HCT116 (cell line): ENCODE data around the gene ARHGAP5. TPM values are rescaled to one million over a fixed set of nuclear protein-coding genes. Genes with fewer than 3 reads are reported as not detected.

Source experiments
- ATAC-seq: fragments of 200-7000 bp; cut with Tn5 transposase; 2 replicates; pipeline ENCODE4 v1.9.1; 2020; ENCODE audit warnings: mild to moderate bottlenecking, moderate library complexity
- BruUV-seq: library from RNA; stranded (reverse); fragments of 400-500 nt; replicated peaks from 2 replicates; lab custom pipeline; 2021; lab: Mats Ljungman, UMichigan
- CTCF ChIA-PET: fragments of 300-600 bp; sonication (Branson Sonifier 250); formaldehyde crosslinking; loops from one replicate; lab custom pipeline; 2021; ENCODE audit warnings: antibody characterized with exemption; lab: Charles Lee
- POLR2A ChIA-PET: fragments of 300-600, 350-600 bp; sonication (Branson Sonifier 250); formaldehyde crosslinking; loops from one replicate; lab custom pipeline; 2021; ENCODE audit warnings: antibody characterized with exemption; lab: Charles Lee
- RAD21 ChIA-PET, 2 experiments: fragments of 300-600 bp; sonication (Branson Sonifier 250); formaldehyde crosslinking; loops; one replicate each; lab custom pipeline; 2023; ENCODE audit warnings: low total read pairs in 2 of 2; ENCODE audit not compliant: uncharacterized antibody in 2 of 2, unreplicated experiment in 2 of 2, low non-redundant PET in 1 of 2; lab: Charles Lee
- DNase-seq: peaks from one replicate; pipeline ENCODE4 v3.0.0-alpha.2; 2010; ENCODE audit warnings: low read depth, low spot score
- H2AFZ ChIP-seq: fragments of 200-600 bp; shearing (Covaris generic), sonication (generic); 2 replicates; pipeline ENCODE4 v1.6.1; 2017; ENCODE audit warnings: low read depth, mixed run types, mixed read lengths, antibody characterized with exemption, low read length; ENCODE audit not compliant: poor library complexity, severe bottlenecking
- H3K27ac ChIP-seq: 2 replicates; pipeline ENCODE4 v1.5.1; 2012; ENCODE audit warnings: low read depth, low read length
- H3K27me3 ChIP-seq: fragments of 200-600 bp; sonication (generic); 2 replicates; pipeline ENCODE4 v1.6.1; 2016; ENCODE audit warnings: mixed run types, low read length, mixed read lengths; ENCODE audit not compliant: insufficient read depth
- H3K36me3 ChIP-seq, 2 experiments: fragments of 200-500 bp in 1 of 2; fragments of 200-600 bp in 1 of 2; sonication (Bioruptor generic) in 1 of 2; sonication (generic) in 1 of 2; 2 replicates each; pipeline versions ENCODE4 v1.5.1 to v1.6.1; 2014 to 2016; ENCODE audit warnings: low read length in 2 of 2, inconsistent platforms in 1 of 2, mixed read lengths in 1 of 2, mixed run types in 1 of 2; ENCODE audit not compliant: insufficient read depth in 2 of 2, control insufficient read depth in 1 of 2
- H3K4me1 ChIP-seq, 2 experiments: fragments of 200-600 bp in 1 of 2; sonication (generic) in 1 of 2; 2 replicates each; pipeline versions ENCODE4 v1.5.1 to v1.6.1; 2012 to 2017; ENCODE audit warnings: low read length in 2 of 2, inconsistent platforms in 1 of 2, mild to moderate bottlenecking in 1 of 2, mixed read lengths in 1 of 2, mixed run types in 1 of 2, moderate library complexity in 1 of 2; ENCODE audit not compliant: insufficient read depth in 2 of 2, control insufficient read depth in 1 of 2
- H3K4me2 ChIP-seq: fragments of 200-600 bp; sonication (generic); 2 replicates; pipeline ENCODE4 v1.6.1; 2017; ENCODE audit warnings: mixed run types, low read length, mixed read lengths
- H3K4me3 ChIP-seq, 2 experiments: fragments of 200-600 bp in 1 of 2; sonication (generic) in 1 of 2; replicated peaks in 1 of 2; 2 replicates each; pipeline ENCODE4 v1.5.1; 2011 to 2016; ENCODE audit warnings: low read length in 2 of 2, control low read depth in 1 of 2, low read depth in 1 of 2, mild to moderate bottlenecking in 1 of 2, mixed read lengths in 1 of 2, mixed run types in 1 of 2
- H3K79me2 ChIP-seq: fragments of 200-600 bp; sonication (generic); 2 replicates; pipeline ENCODE4 v1.6.1; 2017; ENCODE audit warnings: mild to moderate bottlenecking, mixed run types, low read length, moderate library complexity, mixed read lengths; ENCODE audit not compliant: insufficient read depth
- H3K9ac ChIP-seq: fragments of 200-600 bp; sonication (generic); 2 replicates; pipeline ENCODE4 v1.6.1; 2016; ENCODE audit warnings: low read length, mixed read lengths
- H3K9me2 ChIP-seq: fragments of 200-600 bp; sonication (generic), shearing (Covaris generic); 2 replicates; pipeline ENCODE4 v1.6.1; 2017; ENCODE audit warnings: mixed run types, mild to moderate bottlenecking, moderate library complexity; ENCODE audit not compliant: insufficient read depth
- H3K9me3 ChIP-seq, 2 experiments: fragments of 200-500 bp in 1 of 2; fragments of 200-600 bp in 1 of 2; sonication (Bioruptor generic) in 1 of 2; sonication (generic) in 1 of 2; 2 replicates each; pipeline ENCODE4 v1.6.1; 2014 to 2017; ENCODE audit warnings: low read length in 2 of 2, mixed read lengths in 2 of 2, inconsistent platforms in 1 of 2, low read depth in 1 of 2, mild to moderate bottlenecking in 1 of 2, mixed run types in 1 of 2, moderate library complexity in 1 of 2; ENCODE audit not compliant: control insufficient read depth in 1 of 2, insufficient read depth in 1 of 2
- H4K20me1 ChIP-seq: fragments of 200-600 bp; sonication (generic), shearing (Covaris generic); 2 replicates; pipeline ENCODE4 v1.6.1; 2017; ENCODE audit warnings: mixed run types, mild to moderate bottlenecking, moderate library complexity; ENCODE audit not compliant: insufficient read depth
- ELF1 ChIP-seq: IDR thresholded peaks from 2 replicates; pipeline ENCODE4 v1.6.1; 2012; ENCODE audit warnings: low read depth, borderline replicate concordance
- JUND ChIP-seq: IDR thresholded peaks from 2 replicates; pipeline ENCODE4 v1.6.1; 2012
- POLR2A ChIP-seq: IDR thresholded peaks from 2 replicates; pipeline ENCODE4 v1.7.0; 2011; ENCODE audit warnings: borderline replicate concordance; ENCODE audit not compliant: insufficient read depth, insufficient read length; ENCODE audit errors: extremely low read depth
- POLR2AphosphoS5 ChIP-seq: IDR thresholded peaks from 2 replicates; pipeline ENCODE4 v1.6.1; 2011; ENCODE audit warnings: mild to moderate bottlenecking, low read depth, low read length, moderate library complexity
- RAD21 ChIP-seq: IDR thresholded peaks from 2 replicates; pipeline ENCODE4 v1.6.1; 2012; ENCODE audit warnings: low read depth, mild to moderate bottlenecking
- SIN3A ChIP-seq: IDR thresholded peaks from 2 replicates; pipeline ENCODE4 v1.6.1; 2012; ENCODE audit warnings: low read depth
- SP1 ChIP-seq: IDR thresholded peaks from 2 replicates; pipeline ENCODE4 v1.6.1; 2012; ENCODE audit warnings: low read depth
- TCF7L2 ChIP-seq: IDR thresholded peaks from 2 replicates; pipeline ENCODE4 v1.7.0; 2011; ENCODE audit warnings: borderline replicate concordance, inconsistent platforms; ENCODE audit not compliant: insufficient read depth, insufficient read length; ENCODE audit errors: extremely low read depth
- ZFX ChIP-seq: fragments of 450-650 bp; IDR thresholded peaks from 2 replicates; pipeline ENCODE4 v1.6.1; 2017
- intact Hi-C: fragments of 100-400 bp; cut with micrococcal nuclease; formaldehyde crosslinking; loops from 2 replicates; pipeline ENCODE4 v1.10.0; 2022
- total RNA-seq: library from RNA; stranded (reverse); gene quantifications from one replicate; pipeline ENCODE4 v1.2.1, GENCODE V29; 2021; ENCODE audit not compliant: unreplicated experiment
- TF ChIP-seq, protein P1 (sequence below): IDR thresholded peaks from 2 replicates; pipeline ENCODE4 v1.6.1; 2012; ENCODE audit warnings: low read depth
- TF ChIP-seq, protein P2 (sequence below): IDR thresholded peaks from 2 replicates; pipeline ENCODE4 v1.6.1; 2012
- TF ChIP-seq, protein P3 (sequence below), 3 experiments: fragments of 200-600 bp in 1 of 3; sonication (generic) in 1 of 3; IDR thresholded peaks in 2 of 3; conservative IDR thresholded peaks in 1 of 3; 2 replicates each; pipeline ENCODE4 v1.5.1; 2012 to 2017; ENCODE audit warnings: low read depth in 2 of 3, low read length in 2 of 3, antibody characterized with exemption in 1 of 3, borderline replicate concordance in 1 of 3, control low read depth in 1 of 3, mild to moderate bottlenecking in 1 of 3, mixed read lengths in 1 of 3, mixed run types in 1 of 3, moderate library complexity in 1 of 3; ENCODE audit not compliant: insufficient read depth in 1 of 3
- TF ChIP-seq, protein P4 (sequence below): IDR thresholded peaks from 2 replicates; pipeline ENCODE4 v1.6.1; 2012

The ARHGAP5 gene
- total RNA-seq, 1 experiment from 2014 or later, result 66.7 TPM

DNA sequence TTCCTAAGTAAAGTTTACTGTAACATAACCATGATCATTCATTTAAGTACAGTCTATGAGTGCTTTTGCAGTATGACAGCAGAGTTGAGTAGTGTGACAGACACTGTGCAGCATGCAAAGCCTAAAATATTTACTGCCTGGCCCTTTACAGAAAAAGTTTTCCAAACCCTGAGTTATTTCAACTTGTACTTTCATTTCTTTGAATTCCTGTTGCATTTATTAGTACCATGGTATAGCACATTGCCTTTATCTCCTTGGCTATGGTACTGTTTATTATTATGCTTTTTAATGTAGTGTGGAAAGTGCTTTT is 6.2 kb downstream of the ARHGAP5 start:
- Histone ChIP-seq H3K4me2 (peak overlapping the region; percentile 7; the same call in 1 of the 2 replicates), H3K4me1 (peaks cover 64 to 92% of the 10 kb centered on the region in 2 experiments), H3K9me2 (no peaks in the 10 kb centered on the region), H3K9me3 (no peaks in the 10 kb centered on the region), H3K27ac (no peak overlapping the region), H3K4me3 (no peak overlapping the region), H3K9ac (no peak overlapping the region), H3K27me3 (no peaks in the 10 kb centered on the region), H2AFZ (no peak overlapping the region), H4K20me1 (peaks cover 39% of the 10 kb centered on the region), H3K79me2 (peaks cover 98% of the 10 kb centered on the region), H3K36me3 (no peaks in the 10 kb centered on the region)
- intact Hi-C loops, result no loop called here
- CTCF ChIA-PET, result no interaction called here
- no TSS peak for BruUV-seq
- DNase-seq (no peak), ATAC-seq (no peak)
- TF ChIP-seq RAD21 (no peak), POLR2AphosphoS5 (no peak), ZFX (no peak), POLR2A (no peak), ELF1 (no peak), JUND (no peak), SIN3A (no peak), TCF7L2 (no peak), SP1 (no peak)
- TF ChIP-seq, protein P1, sequence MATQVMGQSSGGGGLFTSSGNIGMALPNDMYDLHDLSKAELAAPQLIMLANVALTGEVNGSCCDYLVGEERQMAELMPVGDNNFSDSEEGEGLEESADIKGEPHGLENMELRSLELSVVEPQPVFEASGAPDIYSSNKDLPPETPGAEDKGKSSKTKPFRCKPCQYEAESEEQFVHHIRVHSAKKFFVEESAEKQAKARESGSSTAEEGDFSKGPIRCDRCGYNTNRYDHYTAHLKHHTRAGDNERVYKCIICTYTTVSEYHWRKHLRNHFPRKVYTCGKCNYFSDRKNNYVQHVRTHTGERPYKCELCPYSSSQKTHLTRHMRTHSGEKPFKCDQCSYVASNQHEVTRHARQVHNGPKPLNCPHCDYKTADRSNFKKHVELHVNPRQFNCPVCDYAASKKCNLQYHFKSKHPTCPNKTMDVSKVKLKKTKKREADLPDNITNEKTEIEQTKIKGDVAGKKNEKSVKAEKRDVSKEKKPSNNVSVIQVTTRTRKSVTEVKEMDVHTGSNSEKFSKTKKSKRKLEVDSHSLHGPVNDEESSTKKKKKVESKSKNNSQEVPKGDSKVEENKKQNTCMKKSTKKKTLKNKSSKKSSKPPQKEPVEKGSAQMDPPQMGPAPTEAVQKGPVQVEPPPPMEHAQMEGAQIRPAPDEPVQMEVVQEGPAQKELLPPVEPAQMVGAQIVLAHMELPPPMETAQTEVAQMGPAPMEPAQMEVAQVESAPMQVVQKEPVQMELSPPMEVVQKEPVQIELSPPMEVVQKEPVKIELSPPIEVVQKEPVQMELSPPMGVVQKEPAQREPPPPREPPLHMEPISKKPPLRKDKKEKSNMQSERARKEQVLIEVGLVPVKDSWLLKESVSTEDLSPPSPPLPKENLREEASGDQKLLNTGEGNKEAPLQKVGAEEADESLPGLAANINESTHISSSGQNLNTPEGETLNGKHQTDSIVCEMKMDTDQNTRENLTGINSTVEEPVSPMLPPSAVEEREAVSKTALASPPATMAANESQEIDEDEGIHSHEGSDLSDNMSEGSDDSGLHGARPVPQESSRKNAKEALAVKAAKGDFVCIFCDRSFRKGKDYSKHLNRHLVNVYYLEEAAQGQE, result no peak
- TF ChIP-seq, protein P2, sequence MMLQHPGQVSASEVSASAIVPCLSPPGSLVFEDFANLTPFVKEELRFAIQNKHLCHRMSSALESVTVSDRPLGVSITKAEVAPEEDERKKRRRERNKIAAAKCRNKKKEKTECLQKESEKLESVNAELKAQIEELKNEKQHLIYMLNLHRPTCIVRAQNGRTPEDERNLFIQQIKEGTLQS, result no peak
- TF ChIP-seq, protein P3, sequence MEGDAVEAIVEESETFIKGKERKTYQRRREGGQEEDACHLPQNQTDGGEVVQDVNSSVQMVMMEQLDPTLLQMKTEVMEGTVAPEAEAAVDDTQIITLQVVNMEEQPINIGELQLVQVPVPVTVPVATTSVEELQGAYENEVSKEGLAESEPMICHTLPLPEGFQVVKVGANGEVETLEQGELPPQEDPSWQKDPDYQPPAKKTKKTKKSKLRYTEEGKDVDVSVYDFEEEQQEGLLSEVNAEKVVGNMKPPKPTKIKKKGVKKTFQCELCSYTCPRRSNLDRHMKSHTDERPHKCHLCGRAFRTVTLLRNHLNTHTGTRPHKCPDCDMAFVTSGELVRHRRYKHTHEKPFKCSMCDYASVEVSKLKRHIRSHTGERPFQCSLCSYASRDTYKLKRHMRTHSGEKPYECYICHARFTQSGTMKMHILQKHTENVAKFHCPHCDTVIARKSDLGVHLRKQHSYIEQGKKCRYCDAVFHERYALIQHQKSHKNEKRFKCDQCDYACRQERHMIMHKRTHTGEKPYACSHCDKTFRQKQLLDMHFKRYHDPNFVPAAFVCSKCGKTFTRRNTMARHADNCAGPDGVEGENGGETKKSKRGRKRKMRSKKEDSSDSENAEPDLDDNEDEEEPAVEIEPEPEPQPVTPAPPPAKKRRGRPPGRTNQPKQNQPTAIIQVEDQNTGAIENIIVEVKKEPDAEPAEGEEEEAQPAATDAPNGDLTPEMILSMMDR (IDR thresholded peaks at IDR 0.05 in 2 of 3, conservative IDR thresholded peaks at IDR 0.05 in 1 of 3; ENCODE audit: borderline replicate concordance in 1 of 3, insufficient read depth in 1 of 3, low read depth in 2 of 3, low read length in 2 of 3), result no peak
- TF ChIP-seq, protein P4, sequence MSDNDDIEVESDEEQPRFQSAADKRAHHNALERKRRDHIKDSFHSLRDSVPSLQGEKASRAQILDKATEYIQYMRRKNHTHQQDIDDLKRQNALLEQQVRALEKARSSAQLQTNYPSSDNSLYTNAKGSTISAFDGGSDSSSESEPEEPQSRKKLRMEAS, result no peak
- POLR2A ChIA-PET, result no interaction called here
- RAD21 ChIA-PET, result no interaction called here
